Esophagus squamous epithelium (tissue), 4 donors: ENCODE data around the gene CYP39A1.

Experiments
- CTCF ChIP-seq, 6 experiments: fragments of 450-650 bp in 4 of 6; fragments of 200-600 bp in 2 of 6; sonication (generic) in 2 of 6; IDR thresholded peaks; one replicate each; pipeline ENCODE4 v1.5.1; 2016 to 2019; ENCODE audit warnings: antibody characterized with exemption in 6 of 6, mild to moderate bottlenecking in 4 of 6, moderate library complexity in 4 of 6
- POLR2A ChIP-seq, 4 donors: fragments of 450-650 bp; IDR thresholded peaks; one replicate each; pipeline ENCODE4 v1.6.1; 2017; ENCODE audit warnings: antibody characterized with exemption in 4 of 4, mild to moderate bottlenecking in 4 of 4, moderate library complexity in 3 of 4

DNA sequence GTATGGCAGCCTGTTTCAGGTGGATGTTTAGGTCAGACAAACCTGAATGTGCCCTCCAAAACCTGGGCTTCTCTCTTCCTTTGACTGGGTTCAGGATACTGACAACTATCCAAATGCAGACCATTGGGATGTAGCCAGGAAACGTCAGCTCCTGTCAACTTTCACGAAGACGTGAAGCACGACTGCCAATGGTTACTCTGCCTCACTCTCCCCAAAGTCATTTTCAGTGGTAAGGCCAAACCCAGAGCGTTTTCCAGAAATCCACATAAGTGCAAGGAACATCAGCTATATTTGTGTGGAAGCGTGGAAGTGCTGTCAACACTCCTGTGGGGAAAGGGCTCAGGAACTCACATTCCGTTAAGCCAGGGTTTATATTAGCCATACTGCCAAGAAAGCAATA is 141.3 kb downstream of the CYP39A1 start:
- TF ChIP-seq POLR2A (IDR thresholded peaks at IDR 0.05) (no peak), CTCF (IDR thresholded peaks at IDR 0.05) (no peak)
